Natural killer cell (primary cell): ENCODE data around the gene FLT3LG. TPM values are rescaled to one million over a fixed set of nuclear protein-coding genes. Genes with fewer than 3 reads are reported as not detected.
A peak's percentile ranks its signal among the peaks of the same experiment; 100 is the strongest.

Experiments
- ATAC-seq, 3 donors: fragments of 150-1000 bp in 2 of 3; fragments of 200-7000 bp in 1 of 3; cut with Tn5 transposase; 1 replicate in 1 of 3; 2 replicates in 2 of 3; pipeline ENCODE4 v1.10.0; 2021; ENCODE audit warnings: mild to moderate bottlenecking in 2 of 3, moderate library complexity in 2 of 3
- DNase-seq, 2 donors: peaks; one replicate each; pipeline versions ENCODE4 v3.0.0 to v3.0.0-alpha.2; 2013 to 2021; ENCODE audit warnings: mixed read lengths in 1 of 2
- H3K27ac ChIP-seq: one replicate; pipeline ENCODE4 v1.5.1; 2013; ENCODE audit warnings: mild to moderate bottlenecking, low read length
- H3K27me3 ChIP-seq: one replicate; pipeline ENCODE4 v1.6.1; 2013; ENCODE audit warnings: low read length; ENCODE audit not compliant: control insufficient read depth, insufficient read depth
- H3K36me3 ChIP-seq: one replicate; pipeline ENCODE4 v1.6.1; 2013; ENCODE audit warnings: low read length; ENCODE audit not compliant: control insufficient read depth, insufficient read depth
- H3K4me1 ChIP-seq: one replicate; pipeline ENCODE4 v1.6.1; 2013; ENCODE audit warnings: low read length; ENCODE audit not compliant: control insufficient read depth, insufficient read depth
- H3K4me3 ChIP-seq: one replicate; pipeline ENCODE4 v1.5.1; 2013; ENCODE audit warnings: low read length
- H3K9me3 ChIP-seq: one replicate; pipeline ENCODE4 v1.6.1; 2013; ENCODE audit warnings: low read length; ENCODE audit not compliant: control insufficient read depth, insufficient read depth
- H3K27ac Mint-ChIP-seq, 2 donors: one replicate each; pipeline ENCODE4 v1.8.0; 2022; ENCODE audit warnings: mild to moderate bottlenecking in 2 of 2, mixed read lengths in 2 of 2, moderate library complexity in 1 of 2
- H3K27me3 Mint-ChIP-seq, 2 donors: one replicate each; pipeline ENCODE4 v1.8.0; 2022; ENCODE audit warnings: low read depth in 2 of 2, mixed read lengths in 2 of 2
- H3K36me3 Mint-ChIP-seq: one replicate; pipeline ENCODE4 v1.8.0; 2022; ENCODE audit warnings: mixed read lengths
- H3K4me1 Mint-ChIP-seq, 2 donors: one replicate each; pipeline ENCODE4 v1.8.0; 2022; ENCODE audit warnings: mixed read lengths in 2 of 2
- H3K4me3 Mint-ChIP-seq: one replicate; pipeline ENCODE4 v1.8.0; 2022; ENCODE audit warnings: mild to moderate bottlenecking, moderate library complexity, mixed read lengths
- H3K9me3 Mint-ChIP-seq, 2 donors: one replicate each; pipeline ENCODE4 v1.8.0; 2022; ENCODE audit warnings: mixed read lengths in 2 of 2
- WGBS: methylation state at CpG from one replicate; pipeline ENCODE4 v1.1.7; 2013; ENCODE audit warnings: missing lambda C conversion rate; ENCODE audit not compliant: insufficient coverage; 5-methylcytosine and 5-hydroxymethylcytosine counted together
- intact Hi-C: fragments of 100-400 bp; cut with micrococcal nuclease; formaldehyde crosslinking; loops from one replicate; pipeline ENCODE4 v1.14.2; 2022
- total RNA-seq, 4 donors: library from RNA; stranded (reverse); fragments of 120-200 nt in 1 of 4; gene quantifications; one replicate each; pipeline versions ENCODE4 v1.2.3 to v1.2.4, GENCODE V29; 2013 to 2022
- TF ChIP-seq, protein P1 (sequence below): fragments of 200-600 bp; IDR thresholded peaks from one replicate; pipeline ENCODE4 v1.8.0; 2022; ENCODE audit warnings: antibody characterized with exemption

Gene FLT3LG
- total RNA-seq, result 10 to 100 TPM; 44.7 to 65.7 (median 64.8) TPM
- 28.3 TPM for total RNA-seq (2013)

GRCh38 chr19:49473868-49474541 is at the start of gene FLT3LG:
Gene FLT3LG, plus strand, starts transcription at chr19:49474215. Its CDS starts 425 bp downstream, at chr19:49474640.
- Mint-ChIP-seq H3K9me3 (no peaks in the 10 kb centered on the region), H3K4me1 (peaks cover 31 to 55% of the 10 kb centered on the region in 2 donors), H3K4me3 (peak within 1 kb of the TSS; percentile 95), H3K27ac (peak within 1 kb of the TSS; percentile 88 to 94), H3K36me3 (no peaks in the 10 kb centered on the region), H3K27me3 (no peaks in the 10 kb centered on the region)
- TF ChIP-seq, protein P1, sequence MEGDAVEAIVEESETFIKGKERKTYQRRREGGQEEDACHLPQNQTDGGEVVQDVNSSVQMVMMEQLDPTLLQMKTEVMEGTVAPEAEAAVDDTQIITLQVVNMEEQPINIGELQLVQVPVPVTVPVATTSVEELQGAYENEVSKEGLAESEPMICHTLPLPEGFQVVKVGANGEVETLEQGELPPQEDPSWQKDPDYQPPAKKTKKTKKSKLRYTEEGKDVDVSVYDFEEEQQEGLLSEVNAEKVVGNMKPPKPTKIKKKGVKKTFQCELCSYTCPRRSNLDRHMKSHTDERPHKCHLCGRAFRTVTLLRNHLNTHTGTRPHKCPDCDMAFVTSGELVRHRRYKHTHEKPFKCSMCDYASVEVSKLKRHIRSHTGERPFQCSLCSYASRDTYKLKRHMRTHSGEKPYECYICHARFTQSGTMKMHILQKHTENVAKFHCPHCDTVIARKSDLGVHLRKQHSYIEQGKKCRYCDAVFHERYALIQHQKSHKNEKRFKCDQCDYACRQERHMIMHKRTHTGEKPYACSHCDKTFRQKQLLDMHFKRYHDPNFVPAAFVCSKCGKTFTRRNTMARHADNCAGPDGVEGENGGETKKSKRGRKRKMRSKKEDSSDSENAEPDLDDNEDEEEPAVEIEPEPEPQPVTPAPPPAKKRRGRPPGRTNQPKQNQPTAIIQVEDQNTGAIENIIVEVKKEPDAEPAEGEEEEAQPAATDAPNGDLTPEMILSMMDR, result peak; percentile 94
- ATAC-seq, result peak; percentile 55 to 83 (median 65)
- no peaks in the 10 kb centered on the region for H3K27me3 ChIP-seq
- no peaks in the 10 kb centered on the region for H3K9me3 ChIP-seq
- H3K4me3 ChIP-seq, result peak within 1 kb of the TSS; percentile 67
- peak within 1 kb of the TSS; percentile 89 for H3K27ac ChIP-seq
- intact Hi-C loops, result loop anchor here (1.0 kb wide), 2 partner anchors 73 to 96 kb away; no protein-coding TSS in a partner anchor
- peaks cover 8% of the 10 kb centered on the region for H3K36me3 ChIP-seq
- DNase-seq, result peak; percentile 90 to 97
- peaks cover 70% of the 10 kb centered on the region for H3K4me1 ChIP-seq
- under 1% methylated on average over 33 of the region's 33 CpGs for WGBS

DNA sequence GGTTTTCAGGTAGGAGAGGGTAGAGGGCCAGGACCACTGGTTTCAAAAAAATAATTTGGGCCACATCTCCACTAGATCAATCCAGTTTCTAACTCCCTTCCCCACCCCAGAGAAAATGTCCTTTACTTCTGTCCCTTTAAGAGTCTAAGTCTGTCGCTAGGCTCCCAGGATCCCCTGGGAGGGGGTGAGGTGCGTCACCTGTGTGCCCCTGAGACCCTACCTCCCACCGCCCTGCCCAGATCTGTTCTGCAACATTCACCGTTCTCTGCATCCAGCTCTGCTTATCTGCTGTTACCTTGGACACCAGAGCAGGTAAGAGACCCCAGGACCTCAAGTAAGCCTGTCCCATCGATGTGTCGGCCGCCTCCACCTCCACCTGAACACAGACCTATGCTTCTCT is 48.8 kb upstream of the FLT3LG start, which contains the start of gene GFY:
Gene GFY (plus strand): TSS at position 211 of the 400 bp plus-strand sequence. CDS start 1,043 bp downstream, outside the sequence.
- Histone ChIP-seq H3K36me3 (no peaks in the 10 kb centered on the region), H3K27ac (no peak within 1 kb of the TSS), H3K9me3 (no peaks in the 10 kb centered on the region), H3K4me1 (peaks cover 56% of the 10 kb centered on the region), H3K27me3 (peaks cover 84% of the 10 kb centered on the region), H3K4me3 (no peak within 1 kb of the TSS)
- TF ChIP-seq, protein P1, result no peak
- Mint-ChIP-seq H3K36me3 (no peaks in the 10 kb centered on the region), H3K27ac (no peak within 1 kb of the TSS), H3K9me3 (no peaks in the 10 kb centered on the region), H3K4me1 (peaks cover 64% of the 10 kb centered on the region in 2 donors), H3K4me3 (peak within 1 kb of the TSS; percentile 2), H3K27me3 (peaks cover 85 to 96% of the 10 kb centered on the region in 2 donors)
- WGBS, result 67% methylated on average over 7 of the region's 7 CpGs
- DNase-seq (no peak), ATAC-seq (no peak)
- intact Hi-C loops, result no loop called here

DNA sequence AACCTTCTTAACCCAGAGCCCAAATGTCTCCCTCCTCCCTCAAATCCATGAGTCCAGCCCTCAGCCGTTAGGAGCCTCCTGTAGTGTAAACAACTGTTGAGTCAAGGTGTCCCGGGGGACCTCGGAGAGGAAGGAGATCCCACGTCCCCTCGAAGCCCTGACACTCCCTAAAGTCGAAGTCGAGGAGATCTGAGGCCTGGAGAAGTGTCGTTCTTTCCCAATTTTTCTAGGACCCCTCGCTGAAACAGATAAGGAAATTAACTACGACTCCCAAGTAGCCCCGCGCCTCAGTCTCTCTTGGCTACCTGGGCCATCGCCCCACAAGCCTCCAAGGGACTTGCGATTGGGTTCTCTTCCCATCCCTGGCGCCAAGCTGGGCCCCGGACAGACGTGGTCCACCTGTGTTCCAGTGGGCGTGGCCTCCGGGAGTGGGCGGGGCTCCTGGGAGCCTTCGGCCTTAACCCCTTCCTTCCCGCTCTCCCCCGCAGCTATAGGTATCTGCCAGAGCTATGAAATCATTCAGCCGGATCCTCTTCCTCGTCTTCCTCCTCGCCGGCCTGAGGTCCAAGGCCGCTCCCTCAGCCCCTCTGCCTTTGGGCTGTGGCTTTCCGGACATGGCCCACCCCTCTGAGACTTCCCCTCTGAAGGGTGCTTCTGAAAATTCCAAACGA is 48.0 kb upstream of the FLT3LG start:
- H3K4me3 Mint-ChIP-seq, result peak overlapping the region; percentile 2
- H3K9me3 Mint-ChIP-seq, result no peaks in the 10 kb centered on the region
- H3K36me3 Mint-ChIP-seq, result no peaks in the 10 kb centered on the region
- DNase-seq (peak in 1 of 2 donors; percentile 33), ATAC-seq (no peak)
- no peak overlapping the region for H3K27ac Mint-ChIP-seq
- 9% methylated on average over 30 of the region's 30 CpGs for whole genome bisulfite sequencing
- H3K4me1 ChIP-seq, result peaks cover 52% of the 10 kb centered on the region
- H3K27ac ChIP-seq, result no peak overlapping the region
- no peaks in the 10 kb centered on the region for H3K36me3 ChIP-seq
- H3K27me3 ChIP-seq, result peaks cover 82% of the 10 kb centered on the region
- peaks cover 87 to 95% of the 10 kb centered on the region in 2 donors for H3K27me3 Mint-ChIP-seq
- TF ChIP-seq, protein P1, result no peak
- H3K4me1 Mint-ChIP-seq, result peaks cover 57 to 67% of the 10 kb centered on the region in 2 donors
- intact Hi-C loops, result no loop called here
- no peak overlapping the region for H3K4me3 ChIP-seq
- no peaks in the 10 kb centered on the region for H3K9me3 ChIP-seq
